ENCODE measurements around the gene PDK3.

The PDK3 gene

DNA sequence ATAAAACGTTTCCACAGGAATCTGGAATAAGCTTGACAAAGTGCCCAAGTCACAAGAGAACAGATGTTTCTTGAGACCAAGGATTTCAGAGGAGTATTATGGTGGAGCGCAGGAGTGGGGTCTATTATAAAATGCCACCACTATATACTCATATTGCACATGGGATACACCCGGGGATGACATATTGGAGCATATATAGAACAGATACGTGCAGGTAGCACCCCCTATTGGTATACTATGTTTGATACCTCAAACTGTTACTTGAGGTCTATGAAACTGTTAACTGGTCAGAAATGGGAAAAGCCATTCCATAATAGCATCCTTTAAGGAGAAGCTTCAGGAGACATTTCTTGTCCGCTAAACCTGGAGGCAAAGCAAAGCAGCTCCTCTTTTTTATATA, 96.0 kb downstream of the PDK3 start:
- peak in 2 of 4 experiments; percentile 13 to 24 for DNase-seq

- DNase-seq, result no peak
Measured at GRCh38 chrX:24563291-24564010, 98.4 kb downstream of the PDK3 start.

GRCh38 chrX:24566240-24566639, 101.2 kb downstream of the PDK3 start:
- no peak for DNase-seq

GRCh38 chrX:24567169-24567568, 102.1 kb downstream of the PDK3 start:
- DNase-seq, result no peak

DNA sequence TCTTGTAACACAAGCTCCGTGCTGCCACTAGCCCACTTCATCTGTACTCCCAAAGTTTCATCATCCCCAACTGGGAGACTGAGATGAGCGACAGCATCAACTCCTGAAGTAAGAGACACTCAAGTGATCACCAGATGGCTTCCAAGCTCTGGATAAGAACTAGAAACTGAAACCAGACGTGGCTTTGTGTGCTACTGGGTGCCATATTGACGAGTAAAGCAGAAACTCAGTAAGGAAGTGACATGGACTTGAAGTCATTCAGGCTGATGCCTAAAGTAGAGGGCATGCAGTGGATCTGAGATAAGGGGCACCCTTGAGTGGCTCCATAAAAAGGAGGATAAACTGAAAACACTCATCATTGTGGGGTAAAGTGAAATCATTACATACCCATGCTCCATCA, 109.7 kb downstream of the PDK3 start:
- DNase-seq, result no peak

- DNase-seq, result no peak
Measured at GRCh38 chrX:24575496-24575895, 110.4 kb downstream of the PDK3 start.

GRCh38 chrX:24577091-24577490, 112.0 kb downstream of the PDK3 start:
- no peak for DNase-seq

Measured in suppressor macrophage (primary cell).